HG03025 (cell line): ENCODE data around the gene NIFK.
"Not testable (repeated sequence)": the region's sequence is repeated elsewhere in the genome, so short reads cannot be mapped to it uniquely, and the experiment has no call there.

Experiments used
- ATAC-seq: cut with Tn5 transposase; IDR thresholded peaks from one replicate; pipeline ENCODE4 v1.9.1; 2021; ENCODE audit warnings: mild to moderate bottlenecking, moderate library complexity; ENCODE audit not compliant: unreplicated experiment, low FRiP score

NIFK gene

GRCh38 chr2:121735518-121736074 lies 1.1 kb downstream of the NIFK start:
- no peak for ATAC-seq

- ATAC-seq = not testable (repeated sequence)
These were observed 2.1 kb downstream of the NIFK start for GRCh38 chr2:121734544-121734943.

DNA sequence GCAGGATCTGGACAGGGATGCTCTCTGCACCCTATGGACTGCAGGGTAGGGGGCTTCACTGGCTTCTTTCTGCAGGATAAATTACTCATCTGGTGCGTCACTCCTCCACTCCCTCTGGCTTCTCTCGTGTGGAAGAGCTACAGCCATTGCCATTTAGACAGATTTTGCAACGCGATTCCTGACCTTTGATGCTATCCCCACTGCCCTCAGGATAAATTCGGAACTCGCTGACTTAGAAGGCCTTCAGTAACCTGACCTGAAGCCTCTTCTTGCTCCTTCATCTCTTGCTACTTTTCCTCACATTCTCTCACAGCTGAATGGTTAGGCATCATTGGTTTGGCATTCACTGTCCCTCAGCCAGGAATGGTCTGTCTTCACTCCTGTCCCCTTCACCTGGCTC lies 5.3 kb downstream of the NIFK start:
- no peak for ATAC-seq

GRCh38 chr2:121727950-121728349 lies 8.7 kb downstream of the NIFK start:
- no peak for ATAC-seq

- no peak for ATAC-seq
These were observed 9.3 kb downstream of the NIFK start for GRCh38 chr2:121727332-121727731.

- no peak for ATAC-seq
These were observed 13.4 kb downstream of the NIFK start for GRCh38 chr2:121723316-121723715.

DNA sequence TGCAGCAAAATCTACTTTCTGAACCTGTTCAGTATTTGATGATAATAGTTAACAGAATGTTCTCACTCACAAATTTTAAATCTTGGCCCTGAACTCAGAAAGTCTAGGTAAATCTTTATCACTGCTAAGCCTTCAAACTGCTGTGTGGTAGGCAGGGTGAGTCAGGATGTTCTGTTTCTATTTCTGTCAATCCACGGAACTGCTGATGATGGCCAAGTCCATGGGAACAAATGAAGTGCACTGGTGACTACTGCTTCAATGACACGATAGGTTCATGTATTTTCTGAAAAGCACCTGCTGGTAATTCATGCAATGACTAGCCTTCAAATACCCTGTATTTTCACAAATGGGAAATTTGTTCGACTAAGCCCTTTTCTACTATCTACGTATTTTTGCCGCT lies 14.2 kb downstream of the NIFK start:
- no peak for ATAC-seq

GRCh38 chr2:121721926-121722325 lies 14.7 kb downstream of the NIFK start:
- no peak for ATAC-seq

DNA sequence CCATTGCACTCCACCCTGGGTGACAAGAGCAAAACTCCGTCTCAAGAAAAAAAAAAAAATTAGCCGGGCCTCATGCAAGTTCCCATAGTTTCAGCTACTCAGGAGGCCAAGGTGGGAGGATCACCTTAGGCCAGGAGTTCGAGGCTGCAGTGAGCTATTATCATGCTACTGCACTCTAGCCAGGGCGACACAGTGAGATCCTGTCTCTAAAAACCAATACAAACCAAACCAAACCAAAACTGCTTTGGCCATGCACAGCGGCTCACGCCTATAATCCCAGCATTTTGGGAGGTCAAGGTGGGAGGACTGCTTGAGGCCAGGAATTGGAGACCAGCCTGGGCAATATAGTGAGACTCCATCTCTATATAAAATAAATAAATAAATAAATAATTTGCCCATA lies 19.1 kb downstream of the NIFK start:
- no peak for ATAC-seq

DNA sequence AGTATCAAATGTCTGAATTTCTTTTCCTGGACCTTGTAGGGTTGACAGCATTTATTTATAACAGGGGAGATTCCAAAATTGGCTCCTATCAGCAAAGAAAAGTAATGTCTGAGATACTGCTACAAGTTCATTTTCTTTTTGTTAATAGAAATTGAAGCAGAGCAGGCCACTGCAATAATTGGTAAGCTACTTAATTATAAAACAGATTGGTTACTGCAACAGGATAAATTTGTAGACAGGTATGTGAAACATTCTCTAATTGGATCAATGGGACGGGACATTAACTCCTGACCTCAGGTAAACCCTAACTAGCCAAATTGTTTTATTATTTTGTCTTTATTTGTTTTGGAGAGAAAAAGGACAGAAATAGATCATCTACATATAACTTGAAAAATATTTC lies 20.5 kb downstream of the NIFK start:
- ATAC-seq = no peak

DNA sequence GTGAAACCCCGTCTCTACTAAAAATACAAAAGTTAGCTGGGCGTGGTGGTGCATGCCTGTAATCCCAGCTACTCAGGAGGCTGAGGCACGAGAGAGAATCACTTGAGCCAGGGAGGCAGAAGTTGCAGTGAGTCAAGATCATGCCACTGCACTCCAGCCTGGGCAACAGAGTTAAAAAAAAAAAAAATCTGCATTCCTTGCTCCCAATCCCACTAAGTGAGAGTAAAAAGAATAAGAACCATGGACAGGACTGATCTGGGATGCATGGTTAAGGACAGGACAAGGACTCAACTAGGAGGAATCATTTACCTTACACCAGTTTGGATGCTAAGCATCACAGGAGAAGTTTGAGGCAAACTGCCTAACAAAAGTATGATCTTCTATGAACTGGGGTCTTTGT lies 25.2 kb downstream of the NIFK start:
- not testable (repeated sequence) for ATAC-seq

DNA sequence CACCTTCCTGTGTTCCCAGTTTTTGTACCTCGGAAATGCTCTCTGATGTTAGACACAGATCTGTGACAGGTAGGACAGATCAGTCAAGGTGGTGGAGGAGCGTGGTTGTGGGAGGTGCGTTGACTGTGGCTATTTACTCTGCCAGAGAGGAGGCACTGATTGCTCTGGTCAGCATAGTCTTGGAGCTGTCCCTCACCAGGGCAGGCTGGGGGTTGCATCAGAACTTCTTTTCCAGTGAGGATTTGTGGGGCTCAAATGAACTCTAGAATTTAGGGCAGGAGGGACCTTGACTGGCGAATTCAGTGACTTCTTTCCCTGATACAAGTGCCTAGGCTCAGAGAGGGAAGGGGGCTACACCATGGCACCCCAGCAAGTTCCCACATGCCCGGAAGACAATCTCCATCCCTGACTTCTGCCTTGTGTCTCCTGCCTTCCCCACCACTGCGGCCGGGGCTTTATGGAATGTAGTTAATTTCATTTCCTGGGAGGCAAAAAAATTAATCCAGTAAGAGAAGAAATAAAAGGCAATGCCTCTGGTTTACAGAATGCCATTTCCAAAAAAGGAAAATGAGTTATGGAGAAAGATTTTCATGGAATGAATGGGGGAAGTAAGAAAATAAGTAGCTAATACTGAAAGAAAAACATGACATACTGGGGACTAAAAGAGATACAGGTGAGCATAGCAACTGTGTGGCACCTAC lies 26.1 kb downstream of the NIFK start:
- no peak for ATAC-seq

DNA sequence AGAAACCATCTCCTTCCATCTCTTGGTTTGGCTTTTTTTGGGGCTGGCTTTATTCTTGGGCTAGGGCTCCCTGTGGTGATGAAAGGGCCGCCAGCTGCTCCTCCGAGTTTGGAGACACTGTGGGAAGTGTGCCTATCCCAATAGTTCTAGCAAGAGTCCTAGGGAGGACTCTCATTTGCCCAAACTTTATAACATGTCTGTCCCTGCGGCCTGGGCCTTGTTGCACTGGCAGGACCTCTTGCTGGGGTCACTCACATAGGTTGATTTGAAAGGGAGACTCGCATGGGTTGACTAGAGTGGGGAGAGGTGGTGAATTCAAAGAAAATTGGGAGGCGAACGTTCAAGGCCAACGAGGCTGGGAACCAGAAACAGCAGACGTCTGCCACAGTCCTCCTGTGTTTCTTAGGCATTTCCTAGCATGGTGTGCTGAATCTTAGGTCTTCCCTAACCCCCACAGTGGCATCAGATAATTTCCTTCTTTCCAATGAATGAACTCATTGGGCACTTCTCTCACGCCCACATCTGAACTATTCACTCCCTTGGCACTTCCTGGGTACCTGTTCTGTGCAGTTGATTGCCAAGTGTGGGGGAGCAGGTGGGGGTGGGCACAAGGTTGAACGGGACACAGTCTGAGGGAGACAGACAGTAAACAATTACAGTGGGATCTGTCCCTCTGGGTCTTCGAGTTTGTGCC lies 26.8 kb downstream of the NIFK start:
- no peak for ATAC-seq

GRCh38 chr2:121707920-121708361 lies 28.7 kb downstream of the NIFK start:
- ATAC-seq = no peak

DNA sequence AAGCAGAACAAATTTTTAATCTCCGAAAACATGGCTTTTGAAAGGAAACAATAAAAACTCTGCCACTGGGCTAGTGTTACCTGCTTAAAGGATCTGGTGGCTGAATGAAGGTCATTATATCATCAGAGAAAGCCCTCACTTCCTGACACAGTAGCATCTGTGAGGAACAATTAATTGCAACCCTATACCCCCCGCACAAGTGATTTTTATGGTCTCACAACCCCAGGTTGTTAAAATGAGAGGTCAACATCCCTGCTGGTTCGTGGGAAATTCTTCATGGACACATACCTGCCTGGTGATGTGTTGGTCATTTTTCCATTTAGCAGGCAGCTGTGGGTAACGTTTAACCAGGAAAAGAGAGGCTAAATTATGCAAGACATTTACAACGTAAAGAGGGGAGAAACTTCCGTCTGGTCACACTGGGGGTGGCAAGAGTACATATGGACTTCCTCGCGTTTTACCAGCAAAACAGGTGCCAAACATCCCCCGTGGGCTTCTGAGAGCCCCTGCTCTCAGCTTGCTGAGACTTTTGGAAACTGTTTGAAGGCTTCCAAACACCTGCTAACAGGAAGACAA lies 29.2 kb downstream of the NIFK start:
- ATAC-seq = no peak

DNA sequence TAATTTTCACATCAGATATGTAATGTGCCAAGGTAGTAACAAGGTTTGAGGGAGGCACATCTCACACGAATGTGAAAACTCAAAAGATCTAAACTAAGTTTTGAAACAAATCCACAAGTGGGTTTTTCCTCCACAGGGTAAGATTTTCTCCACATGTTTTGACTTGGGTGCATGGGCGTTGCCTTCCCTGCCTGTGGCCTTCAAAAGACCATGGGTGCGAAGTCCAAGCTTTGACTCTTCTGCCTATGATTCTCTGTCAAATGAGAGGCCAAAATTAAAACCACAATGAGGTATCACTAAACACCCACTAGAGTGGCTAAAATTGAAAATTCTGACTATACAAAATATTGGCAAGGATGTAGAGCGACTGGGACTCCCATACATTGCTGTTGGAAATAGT lies 30.7 kb downstream of the NIFK start:
- ATAC-seq = no peak

GRCh38 chr2:121705390-121705789 lies 31.3 kb downstream of the NIFK start:
- no peak for ATAC-seq

GRCh38 chr2:121701761-121702160 lies 34.9 kb downstream of the NIFK start:
- not testable (repeated sequence) for ATAC-seq

DNA sequence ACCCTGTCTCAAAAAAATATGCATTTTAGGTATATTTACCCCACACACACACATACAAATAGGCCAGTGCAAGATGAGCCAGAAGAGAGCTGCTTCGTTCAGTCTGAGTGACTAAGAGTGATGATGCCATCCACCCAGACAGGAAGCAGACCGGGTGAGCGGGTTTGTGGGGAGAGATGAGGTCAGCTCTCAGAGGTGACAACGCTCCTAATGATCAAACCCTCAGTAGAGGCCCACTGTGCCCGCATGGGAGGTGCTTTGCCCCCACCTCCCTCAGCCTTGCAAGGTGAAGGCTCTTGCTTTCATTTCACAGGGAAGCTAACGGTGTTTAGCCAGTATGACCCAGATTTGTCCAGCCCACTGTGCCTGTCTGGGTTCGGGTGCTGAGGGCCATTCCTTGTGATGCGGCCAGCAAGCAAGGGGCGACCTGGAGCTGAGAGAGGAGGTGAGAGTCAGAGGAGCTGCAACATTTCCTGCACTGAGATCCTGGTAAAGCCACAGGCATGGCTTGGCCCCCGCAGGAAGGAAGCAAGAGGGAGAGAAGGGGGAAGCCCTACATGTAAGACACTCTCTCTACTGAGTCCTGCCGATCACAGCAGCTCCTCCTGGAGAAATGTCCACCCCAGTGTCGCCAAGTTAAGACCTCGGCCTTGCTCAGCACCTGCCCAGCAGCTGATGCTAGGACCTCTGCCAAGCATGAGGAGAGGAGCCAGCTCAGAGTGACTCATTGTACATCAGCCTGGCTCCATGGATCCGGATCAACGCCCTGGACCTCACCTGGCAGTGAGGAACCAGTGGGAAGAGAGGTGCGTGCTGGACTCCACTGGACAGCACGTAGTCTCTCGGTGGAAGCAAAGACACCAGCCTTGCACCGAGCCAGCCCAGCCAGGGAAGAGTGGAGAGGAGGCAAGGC lies 37.0 kb downstream of the NIFK start:
- ATAC-seq = peak; percentile 83

DNA sequence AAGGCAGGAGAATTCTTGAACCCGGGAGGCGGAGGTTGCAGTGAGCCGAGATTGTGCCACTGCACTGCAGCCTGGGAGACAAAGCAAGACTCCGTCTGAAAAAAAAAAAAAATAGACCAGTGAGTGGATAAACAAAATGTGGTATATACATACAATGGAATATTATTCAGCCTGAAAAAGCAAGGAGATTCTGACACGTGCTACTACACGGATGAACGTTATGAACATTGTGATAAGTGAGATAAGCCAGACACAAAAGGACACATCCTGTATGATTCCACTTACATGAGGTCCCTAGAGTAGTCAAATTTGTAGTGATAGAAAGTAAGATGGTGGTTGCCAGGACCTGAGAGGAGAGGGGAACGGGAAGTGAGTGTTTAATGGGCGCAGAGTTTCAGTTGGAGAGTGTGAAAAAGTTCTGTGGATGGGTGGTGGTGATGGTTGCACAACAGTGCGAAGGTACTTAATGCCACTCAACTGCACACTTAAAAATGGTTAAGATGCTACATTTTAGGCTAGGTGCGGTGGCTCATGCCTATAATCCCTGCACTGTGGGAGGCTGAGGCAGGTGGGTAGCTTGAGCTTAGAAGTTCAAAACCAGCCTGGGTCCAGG lies 38.3 kb downstream of the NIFK start:
- ATAC-seq = no peak
